Vagina (tissue), 2 donors: ENCODE data around the gene RAB27A.

Source experiments
- CTCF ChIP-seq, 3 experiments: fragments of 450-650 bp in 2 of 3; fragments of 200-600 bp in 1 of 3; sonication (generic) in 1 of 3; IDR thresholded peaks; one replicate each; pipeline ENCODE4 v1.5.1; 2017 to 2019; ENCODE audit warnings: antibody characterized with exemption in 3 of 3, mild to moderate bottlenecking in 2 of 3, moderate library complexity in 2 of 3
- POLR2A ChIP-seq, 2 donors: fragments of 450-650 bp; IDR thresholded peaks; one replicate each; pipeline ENCODE4 v1.6.1; 2017; ENCODE audit warnings: antibody characterized with exemption in 2 of 2, mild to moderate bottlenecking in 2 of 2, moderate library complexity in 2 of 2

- TF ChIP-seq CTCF (IDR thresholded peaks at IDR 0.05) (no peak), POLR2A (IDR thresholded peaks at IDR 0.05) (no peak)
Observed at GRCh38 chr15:55197362-55197705, 92.3 kb downstream of the RAB27A start.
